Activated naive CD4-positive, alpha-beta T cell treated with anti-CD3 and anti-CD28 coated beads, Interleukin-2, amount 50 U/mL, for 16 hours (primary cell): ENCODE data around the gene PEX14.
"Not testable (repeated sequence)": the region's sequence is repeated elsewhere in the genome, so short reads cannot be mapped to it uniquely, and the experiment has no call there.

Experiments used
- DNase-seq: peaks from one replicate; pipeline ENCODE4 v3.0.0-alpha.2; 2020

PEX14 gene, protein sequence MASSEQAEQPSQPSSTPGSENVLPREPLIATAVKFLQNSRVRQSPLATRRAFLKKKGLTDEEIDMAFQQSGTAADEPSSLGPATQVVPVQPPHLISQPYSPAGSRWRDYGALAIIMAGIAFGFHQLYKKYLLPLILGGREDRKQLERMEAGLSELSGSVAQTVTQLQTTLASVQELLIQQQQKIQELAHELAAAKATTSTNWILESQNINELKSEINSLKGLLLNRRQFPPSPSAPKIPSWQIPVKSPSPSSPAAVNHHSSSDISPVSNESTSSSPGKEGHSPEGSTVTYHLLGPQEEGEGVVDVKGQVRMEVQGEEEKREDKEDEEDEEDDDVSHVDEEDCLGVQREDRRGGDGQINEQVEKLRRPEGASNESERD

DNA sequence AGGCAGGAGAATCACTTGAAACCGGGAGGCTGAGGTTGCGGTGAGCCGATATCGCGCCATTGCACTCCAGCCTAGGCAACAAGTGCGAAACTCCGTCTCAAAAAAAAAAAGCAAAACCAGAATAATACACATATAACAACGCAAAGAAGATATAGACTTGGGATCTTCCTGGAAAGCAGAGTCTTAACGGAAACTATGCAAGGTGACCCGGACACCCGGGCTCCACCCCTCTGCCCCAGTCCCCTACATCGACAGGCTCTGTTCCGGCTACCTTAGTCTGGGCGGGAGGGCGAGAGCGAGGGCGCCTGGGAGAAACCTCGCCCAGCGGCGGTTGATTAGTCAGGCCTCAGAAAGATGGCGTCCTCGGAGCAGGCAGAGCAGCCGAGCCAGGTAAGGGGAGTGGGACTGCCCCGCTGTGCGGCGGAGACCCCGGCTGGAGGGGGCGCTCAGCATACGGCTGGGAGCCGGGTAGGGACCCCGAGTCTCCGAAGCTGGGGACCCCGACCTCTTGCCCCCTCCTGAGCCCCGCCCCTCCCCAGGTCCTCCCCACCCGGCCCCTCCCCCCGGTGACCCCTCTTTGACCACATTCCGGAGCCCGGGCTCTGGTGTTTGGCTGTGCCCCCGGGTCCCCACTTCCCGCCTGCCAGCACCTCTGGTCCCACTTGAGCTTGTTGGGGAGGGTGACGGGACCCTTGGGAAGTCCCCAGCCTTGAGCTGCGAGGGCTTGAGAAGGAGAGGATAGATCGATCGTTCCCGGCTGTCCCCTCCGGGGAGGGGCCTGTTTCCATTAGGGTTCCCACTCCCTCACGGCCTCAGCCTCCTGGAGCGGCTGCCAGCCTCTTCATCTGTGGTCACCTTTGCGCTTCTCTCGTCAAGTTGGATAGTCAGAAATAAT is at the start of gene PEX14:
Gene PEX14 (plus strand): TSS at position 338 of the 895 bp plus-strand sequence. CDS start 17 bp downstream, at position 355.
- peak; percentile 89 for DNase-seq

DNA sequence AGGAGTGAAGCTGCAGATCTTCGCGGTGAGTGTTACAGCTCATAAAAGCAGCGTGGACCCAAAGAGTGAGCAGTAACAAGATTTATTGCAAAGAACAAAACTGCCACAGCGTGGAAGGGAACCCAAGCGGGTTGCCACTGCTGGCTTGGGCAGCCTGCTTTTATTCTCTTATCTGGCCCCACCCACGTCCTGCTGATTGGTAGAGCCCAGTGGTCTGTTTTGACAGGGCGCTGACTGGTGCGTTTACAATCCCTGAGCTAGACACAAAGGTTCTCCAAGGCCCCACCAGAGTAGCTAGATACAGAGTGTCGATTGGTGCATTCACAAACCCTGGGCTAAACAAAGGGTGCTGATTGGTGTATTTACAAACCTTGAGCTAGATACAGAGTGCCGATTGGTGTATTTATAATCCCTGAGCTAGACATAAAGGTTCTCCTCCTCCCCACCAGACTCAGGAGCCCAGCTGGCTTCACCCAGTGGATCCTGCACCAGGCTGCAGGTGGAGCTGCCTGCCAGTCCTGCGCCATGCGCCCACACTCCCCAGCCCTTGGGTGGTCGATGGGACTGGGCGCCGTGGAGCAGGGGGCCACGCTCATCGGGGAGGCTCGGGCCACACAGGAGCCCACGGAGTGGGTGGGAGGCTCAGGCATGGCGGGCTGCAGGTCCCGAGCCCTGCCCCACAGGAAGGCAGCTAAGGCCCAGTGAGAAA is 48.8 kb upstream of the PEX14 start:
- DNase-seq, result not testable (repeated sequence)

DNA sequence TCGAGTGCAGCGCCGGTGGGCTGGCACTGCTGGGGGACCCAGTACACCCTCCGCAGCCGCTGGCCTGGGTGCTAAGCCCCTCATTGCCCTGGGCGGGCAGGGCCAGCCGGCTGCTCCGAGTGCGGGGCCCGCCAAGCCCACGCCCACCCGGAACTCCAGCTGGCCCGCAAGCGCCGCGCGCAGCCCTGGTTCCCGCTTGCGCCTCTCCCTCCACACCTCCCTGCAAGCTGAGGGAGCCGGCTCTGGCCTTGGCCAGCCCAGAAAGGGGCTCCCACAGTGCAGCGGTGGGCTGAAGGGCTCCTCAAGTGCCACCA is 48.3 kb upstream of the PEX14 start:
- DNase-seq, result not testable (repeated sequence)

DNA sequence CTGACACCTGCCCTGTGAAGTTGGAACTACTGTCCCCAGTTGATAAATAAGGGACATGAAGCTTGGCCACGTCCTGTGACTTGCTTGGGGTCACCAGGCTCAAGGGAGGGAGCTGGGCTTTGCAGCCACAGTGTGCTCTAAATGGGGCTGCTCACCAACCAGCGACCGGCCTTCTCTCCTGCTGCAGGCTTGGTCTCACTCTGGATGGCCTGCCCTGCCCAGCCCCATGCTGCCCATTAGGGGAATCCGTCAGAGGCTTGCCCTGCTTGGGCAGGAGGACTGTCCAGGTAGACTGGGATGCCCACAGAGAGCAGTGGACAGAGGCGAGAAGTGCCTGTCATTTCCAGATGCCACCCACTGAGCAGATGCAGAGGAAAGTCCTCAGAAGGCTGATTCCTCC is 45.8 kb upstream of the PEX14 start:
- DNase-seq, result no peak

DNA sequence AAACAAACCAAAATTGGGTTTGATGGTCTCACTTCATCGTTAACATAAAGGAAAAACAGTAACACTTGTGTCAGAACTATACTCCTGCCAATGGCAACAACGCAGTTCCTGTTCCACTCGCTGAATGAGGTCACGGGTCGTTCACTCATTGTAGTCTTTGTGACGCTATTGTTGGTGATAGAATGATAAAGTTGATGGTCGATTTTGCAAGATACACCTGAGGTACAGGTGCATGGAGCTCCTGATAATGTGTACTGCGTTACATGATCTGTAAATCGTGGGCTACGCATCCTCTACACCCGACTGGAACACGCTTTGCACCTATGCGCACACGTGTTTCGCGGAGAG is 44.9 kb upstream of the PEX14 start:
- no peak for DNase-seq

DNA sequence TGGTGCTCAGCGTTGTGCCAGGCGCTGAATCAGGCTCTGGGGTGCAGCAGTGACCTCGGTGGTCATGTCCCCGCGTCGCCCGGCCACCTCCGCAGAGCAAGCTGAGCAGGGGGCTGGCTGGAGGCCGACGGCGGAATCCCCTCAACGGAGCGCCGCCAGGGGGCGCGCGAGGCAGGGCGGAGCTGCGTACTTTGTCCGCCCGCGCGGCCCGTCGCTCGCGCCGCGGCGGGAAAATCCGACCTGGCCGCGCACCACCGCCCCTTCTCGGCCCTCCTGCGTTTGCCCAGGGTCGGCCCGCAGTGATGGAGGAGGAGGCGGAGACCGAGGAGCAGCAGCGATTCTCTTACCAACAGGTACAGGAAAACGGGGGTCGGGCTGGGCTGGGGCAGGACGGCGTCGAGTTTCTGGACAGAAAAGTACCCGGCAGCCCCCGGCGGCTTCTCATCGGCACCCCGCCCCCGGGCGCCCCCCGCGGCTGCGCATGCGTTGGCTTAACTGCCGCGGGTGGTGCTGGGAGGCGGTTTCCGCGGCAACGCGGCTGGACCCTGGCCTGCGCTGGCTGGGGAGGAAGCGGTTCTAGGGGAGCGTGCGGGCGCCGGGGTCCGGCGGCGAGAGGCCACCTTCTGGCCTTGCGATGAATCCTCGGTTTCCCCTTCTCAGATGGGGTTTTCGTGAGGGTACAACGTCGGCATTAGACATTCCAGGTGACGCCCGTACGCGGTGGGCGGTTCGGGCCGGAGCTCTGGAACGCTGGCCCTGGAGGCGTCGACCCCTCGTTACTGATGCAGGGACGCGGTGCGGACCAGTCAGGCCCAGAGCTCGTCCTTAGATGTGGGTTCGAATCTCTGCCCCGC is 44.3 kb upstream of the PEX14 start, which contains the start of gene CENPS:
Gene CENPS (plus strand): TSS at position 218 of the 854 bp plus-strand sequence. CDS start 85 bp downstream, at position 303.
- peak; percentile 90 for DNase-seq

DNA sequence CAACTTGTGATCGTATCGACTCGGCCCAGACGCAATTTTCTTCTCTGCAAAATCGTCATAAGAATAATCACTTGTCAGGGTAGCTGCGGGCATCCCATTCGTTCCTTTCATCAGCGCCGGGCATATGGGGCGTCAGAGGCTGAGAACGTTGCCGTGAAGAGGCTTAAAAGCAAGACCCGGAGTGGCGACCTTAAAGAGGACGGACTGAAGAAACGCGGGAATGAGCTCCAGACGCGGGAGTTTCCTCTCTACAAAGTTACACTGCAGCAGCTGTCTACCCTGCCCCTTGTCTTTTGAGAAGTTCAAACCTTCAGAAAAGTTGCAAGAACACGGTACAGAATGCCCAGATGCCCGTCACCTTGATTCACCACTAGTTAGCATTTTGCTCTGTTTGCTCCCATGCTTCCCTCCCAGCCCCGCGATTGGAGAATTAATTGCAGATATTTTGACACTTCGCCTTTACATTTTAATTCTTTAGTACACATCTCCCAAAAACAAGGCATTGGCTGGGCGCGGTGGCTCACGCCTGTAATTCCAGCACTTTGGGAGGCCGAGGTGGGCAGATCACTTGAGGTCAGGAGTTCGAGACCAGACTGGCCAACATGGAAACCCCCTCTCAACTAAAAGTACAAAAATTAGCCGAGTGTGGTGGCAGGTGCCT is 43.5 kb upstream of the PEX14 start:
- no peak for DNase-seq

DNA sequence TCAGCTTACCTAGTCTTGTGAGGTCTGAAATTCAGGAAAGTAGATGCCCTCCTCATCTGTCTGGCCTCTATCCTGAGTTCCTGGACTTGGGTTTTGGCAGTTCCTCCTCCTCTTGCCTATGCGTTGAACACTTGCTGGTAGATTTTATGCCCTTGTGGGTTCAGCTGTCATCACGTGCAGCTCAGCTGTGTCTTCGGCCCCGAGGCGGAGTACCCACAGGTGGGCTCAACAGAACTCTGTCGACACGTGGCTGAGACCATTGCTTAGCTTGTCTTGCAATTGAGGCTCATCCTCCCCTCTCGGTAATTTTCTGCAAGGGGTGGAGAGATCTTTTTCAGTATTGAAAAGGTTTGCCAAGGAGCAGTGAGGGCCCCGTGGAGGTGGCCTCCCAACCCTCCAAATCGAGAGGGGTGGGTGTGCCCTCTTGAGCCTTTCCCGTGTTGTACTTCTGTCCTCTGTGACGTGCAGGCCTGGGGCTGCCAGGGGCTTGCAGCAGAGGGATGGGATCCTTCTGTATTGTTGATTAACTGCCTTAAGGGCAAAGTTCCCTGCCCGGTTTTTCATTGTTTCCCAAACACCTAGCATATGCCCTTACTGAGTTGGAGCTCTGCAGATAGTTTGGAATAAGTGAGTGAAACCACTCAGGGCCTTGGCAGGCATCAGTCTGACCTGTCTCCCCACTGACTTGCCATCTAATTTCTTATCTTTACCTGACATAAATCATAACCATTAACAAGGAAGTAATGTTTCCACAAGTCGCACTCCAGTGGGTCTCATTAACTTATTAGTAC is 41.6 kb upstream of the PEX14 start:
- DNase-seq, result no peak

DNA sequence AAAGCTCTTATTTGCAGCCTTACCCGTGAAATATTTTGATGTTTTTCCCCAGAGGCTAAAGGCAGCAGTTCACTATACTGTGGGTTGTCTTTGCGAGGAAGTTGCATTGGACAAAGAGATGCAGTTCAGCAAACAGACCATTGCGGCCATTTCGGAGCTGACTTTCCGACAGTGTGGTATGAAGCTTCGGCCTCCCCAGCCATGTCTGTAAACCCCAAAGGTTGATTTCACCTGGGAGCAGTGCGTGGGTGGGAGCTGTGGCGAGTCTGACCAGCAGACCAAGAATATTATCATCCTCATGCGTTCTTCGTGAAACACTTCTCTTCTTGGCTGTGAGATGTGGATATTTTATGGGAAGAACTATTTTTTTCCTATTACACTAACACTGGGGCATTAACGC is 41.0 kb upstream of the PEX14 start:
- no peak for DNase-seq

DNA sequence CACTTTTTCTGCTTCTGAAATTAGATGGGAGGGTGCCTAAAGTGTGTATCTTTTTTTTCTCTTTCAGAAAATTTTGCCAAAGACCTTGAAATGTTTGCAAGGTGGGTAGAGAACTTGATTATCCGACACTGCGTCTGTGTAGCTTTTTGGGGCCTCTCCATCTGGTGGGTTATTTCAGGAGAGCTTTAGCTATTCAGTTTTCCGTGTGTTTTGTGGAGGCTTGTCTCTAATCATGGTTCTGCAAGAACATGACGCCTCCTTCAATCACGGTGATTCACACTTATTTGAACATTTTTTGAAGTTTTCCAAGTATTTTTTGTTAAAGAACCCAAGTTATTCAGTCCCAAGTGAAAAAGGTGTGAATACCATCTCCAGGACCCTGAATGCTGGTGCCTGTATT is 40.2 kb upstream of the PEX14 start:
- no peak for DNase-seq

DNA sequence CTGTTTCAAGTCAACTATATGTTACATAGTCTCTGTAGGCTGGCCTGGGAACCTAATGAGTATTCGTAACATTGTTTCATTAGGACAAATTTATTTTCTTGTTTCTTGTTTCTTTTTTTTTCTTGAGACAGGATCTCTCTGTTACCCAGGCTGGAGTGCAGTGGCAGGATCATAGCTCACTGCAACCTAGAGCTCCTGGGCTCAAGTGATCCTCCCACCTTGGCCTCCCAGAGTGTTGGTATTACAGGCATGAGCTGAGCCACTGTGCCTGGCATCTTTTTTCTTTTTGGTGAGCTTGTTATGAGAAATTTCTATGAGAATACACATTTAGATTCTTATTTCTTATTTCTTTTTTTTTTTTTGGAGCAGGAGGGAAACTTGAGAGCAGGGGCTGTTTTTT is 37.7 kb upstream of the PEX14 start:
- no peak for DNase-seq

DNA sequence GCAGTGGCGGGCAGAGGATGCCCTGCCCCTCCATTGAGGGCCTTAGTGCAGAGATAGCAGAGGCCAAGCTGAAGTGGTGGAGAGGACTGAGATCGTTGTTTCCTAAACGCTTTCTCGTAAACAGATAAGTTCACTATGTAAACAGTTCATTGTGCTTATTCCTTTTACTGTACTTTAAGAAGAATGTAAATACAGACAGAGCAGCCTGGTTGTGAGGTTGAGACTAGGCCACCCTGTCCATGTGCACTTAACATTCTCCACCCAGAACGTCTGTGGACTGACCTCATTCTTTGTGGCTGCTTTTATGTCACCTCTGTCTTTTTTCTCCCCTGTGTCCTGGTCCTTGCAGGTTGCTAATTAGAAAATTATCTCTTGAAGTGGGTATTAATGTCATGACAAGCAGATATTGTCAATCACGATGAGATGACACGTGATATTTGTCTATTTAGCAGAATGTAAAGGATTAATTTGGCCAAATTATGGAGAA is 36.0 kb upstream of the PEX14 start:
- no peak for DNase-seq

DNA sequence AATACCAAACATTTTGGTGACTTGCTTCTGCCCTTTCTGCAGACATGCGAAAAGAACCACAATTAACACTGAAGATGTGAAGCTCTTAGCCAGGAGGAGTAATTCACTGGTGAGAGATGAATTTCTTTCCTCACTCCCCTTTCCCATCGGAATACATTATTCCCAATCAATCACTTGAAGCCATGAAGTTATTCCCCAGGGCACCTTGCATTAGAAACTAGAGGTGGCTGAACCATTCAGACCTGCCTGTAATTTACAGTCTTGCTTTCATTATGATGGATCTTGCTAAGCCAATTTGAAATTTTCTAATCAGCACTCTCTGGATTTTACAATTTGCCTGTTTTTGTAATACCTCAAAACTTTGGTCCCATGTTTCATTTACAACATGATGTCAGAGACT is 34.4 kb upstream of the PEX14 start:
- DNase-seq, result no peak

DNA sequence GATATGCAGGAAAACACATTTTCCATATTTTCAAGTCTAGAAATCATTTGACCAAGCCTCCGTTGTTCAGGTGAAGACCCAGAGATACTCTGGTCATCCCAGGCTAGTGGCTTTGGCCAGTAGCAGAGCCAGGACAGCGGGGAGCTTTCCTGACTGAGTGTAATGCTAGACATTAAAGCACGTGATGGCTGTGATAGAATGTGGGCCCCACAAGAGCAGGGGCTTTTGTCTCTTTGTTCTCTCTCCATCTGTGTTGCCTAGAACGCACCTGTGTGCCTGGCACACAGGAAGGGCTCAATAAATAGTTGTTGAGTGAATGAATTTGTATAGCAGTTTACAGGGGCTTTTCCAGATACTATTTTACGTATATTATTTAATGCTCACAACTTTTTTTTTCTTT is 34.0 kb upstream of the PEX14 start:
- no peak for DNase-seq

DNA sequence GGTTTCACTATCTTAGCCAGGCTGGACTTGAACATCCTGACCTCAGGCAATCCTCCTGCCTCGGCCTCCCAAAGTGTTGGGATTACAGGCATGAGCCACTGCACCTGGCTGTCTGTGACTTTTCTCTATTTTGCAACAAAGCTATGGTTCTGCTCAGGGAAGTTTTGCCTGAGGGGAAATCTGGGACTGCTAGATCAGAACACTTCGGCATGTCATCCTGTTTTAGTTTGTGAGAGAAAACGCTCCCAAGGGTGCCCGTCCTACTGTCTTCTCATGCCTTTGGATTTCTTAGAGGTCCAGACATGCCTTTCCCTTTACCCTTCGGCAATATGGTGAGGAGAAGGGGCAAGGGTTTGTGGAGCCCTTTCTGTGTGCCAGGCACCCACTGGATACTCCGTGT is 30.5 kb upstream of the PEX14 start:
- no peak for DNase-seq

DNA sequence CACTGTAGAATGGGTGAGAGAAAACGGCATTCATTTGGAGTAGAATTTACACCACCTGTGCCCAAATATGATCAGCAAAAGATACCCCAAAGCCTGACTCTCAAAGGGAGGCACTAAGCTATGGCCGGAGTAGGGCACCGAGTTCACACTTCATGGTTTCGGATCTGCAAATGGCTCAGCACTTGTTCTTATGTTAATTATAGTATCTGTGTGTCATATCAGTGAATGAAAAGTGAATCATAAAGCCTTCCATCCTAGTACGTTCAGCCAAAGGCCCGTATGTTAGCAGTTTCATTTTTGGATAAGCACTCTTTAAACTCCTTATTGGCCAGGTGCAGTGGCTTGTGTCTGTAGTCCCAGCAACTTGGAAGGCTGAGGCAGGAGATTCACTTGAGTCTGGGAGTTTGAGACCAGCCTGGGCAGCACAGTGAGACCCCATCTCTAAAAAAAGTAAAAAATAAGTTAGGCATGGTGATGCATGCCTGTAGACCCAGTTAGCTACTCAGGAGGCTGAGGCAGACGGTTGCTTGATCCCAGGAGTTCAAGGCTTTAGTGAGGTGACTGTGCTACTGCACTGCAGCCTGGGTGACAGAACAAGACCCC is 29.9 kb upstream of the PEX14 start:
- DNase-seq, result no peak

DNA sequence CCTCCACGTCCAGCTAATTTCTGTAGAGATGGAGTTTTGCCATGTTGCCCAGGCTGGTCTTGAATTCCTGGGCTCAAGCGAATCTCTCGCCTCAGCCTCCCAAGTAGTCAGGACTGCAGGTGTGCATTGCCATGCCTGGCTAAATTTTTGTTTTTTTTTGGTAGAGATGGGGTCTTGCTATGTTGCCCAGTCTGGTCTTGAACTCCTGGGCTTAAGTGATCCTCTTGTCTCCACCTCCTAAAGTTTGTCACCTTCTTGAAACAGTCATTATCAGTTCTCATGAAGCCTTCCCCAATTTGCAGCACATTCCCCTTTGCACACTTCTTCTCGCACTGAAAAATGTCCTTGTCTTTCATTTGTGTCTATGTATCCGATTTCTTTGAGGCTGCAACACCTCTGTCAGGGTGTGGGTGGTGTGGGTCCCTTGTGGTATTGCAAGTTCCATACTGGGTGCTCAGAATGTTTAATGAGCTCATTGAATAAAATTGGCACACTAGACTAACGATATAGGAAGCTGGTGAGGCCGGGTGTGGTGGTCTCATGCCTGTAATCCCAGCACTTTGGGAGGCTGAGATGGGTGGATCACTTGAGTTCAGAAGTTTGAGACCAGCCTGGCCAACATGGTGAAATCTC is 27.8 kb upstream of the PEX14 start:
- no peak for DNase-seq

DNA sequence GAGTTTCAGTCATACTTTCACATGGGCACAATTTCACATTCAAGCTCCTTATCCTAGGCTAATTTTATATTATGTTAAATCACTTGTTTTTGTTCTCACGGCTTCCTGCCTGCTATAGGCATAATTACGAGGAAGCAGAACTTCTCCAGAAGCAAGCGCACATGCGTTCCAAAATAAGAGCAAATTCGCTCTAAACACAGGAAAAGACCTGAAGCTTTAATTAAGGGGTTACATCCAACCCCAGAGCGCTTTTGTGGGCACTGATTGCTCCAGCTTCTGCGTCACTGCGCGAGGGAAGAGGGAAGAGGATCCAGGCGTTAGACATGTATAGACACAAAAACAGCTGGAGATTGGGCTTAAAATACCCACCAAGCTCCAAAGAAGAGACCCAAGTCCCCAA is 25.0 kb upstream of the PEX14 start, which contains the start of gene CORT:
Gene CORT (plus strand): TSS at position 281 of the 400 bp plus-strand sequence. CDS start 193 bp downstream, outside the sequence.
- DNase-seq, result no peak

DNA sequence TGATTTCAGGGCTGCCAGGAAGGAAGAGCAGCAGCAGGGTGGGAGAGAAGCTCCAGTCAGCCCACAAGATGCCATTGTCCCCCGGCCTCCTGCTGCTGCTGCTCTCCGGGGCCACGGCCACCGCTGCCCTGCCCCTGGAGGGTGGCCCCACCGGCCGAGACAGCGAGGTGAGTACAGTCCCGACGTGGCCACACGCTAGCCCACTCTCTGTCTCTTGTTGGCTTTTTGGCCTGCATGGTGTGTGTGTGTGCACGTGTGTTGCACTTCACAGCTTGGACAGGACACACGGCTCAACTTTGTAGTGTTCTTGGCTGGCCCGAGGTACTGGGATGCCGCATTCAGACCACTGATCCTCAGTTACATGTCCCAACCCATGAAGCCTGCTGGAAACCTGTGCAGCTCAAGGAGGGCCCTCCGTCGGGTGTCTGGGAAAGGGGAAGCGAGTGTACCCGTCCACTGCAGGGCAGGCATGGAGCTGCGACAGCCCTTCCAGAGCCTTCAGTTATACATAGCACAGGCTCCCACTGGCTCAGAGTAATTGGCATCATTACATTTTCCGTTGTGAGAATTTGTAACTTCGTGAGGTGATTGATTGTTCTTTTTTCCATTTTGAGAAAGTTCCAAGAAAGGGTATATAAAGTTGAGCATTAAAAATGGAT is 24.5 kb upstream of the PEX14 start:
- no peak for DNase-seq
